GM20000 (cell line): Measurements from ENCODE around the gene HSD17B4.

ENCODE experiments used
- DNase-seq: peaks from one replicate; pipeline ENCODE4 v3.0.0; 2012; ENCODE audit warnings: low spot score
- TF ChIP-seq, protein P1 (sequence below): IDR thresholded peaks from 2 replicates; pipeline ENCODE4 v1.5.1; 2012; ENCODE audit warnings: mild to moderate bottlenecking, control low read depth; ENCODE audit errors: extremely low read depth, missing control alignments

HSD17B4 gene, protein sequence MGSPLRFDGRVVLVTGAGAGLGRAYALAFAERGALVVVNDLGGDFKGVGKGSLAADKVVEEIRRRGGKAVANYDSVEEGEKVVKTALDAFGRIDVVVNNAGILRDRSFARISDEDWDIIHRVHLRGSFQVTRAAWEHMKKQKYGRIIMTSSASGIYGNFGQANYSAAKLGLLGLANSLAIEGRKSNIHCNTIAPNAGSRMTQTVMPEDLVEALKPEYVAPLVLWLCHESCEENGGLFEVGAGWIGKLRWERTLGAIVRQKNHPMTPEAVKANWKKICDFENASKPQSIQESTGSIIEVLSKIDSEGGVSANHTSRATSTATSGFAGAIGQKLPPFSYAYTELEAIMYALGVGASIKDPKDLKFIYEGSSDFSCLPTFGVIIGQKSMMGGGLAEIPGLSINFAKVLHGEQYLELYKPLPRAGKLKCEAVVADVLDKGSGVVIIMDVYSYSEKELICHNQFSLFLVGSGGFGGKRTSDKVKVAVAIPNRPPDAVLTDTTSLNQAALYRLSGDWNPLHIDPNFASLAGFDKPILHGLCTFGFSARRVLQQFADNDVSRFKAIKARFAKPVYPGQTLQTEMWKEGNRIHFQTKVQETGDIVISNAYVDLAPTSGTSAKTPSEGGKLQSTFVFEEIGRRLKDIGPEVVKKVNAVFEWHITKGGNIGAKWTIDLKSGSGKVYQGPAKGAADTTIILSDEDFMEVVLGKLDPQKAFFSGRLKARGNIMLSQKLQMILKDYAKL

DNA sequence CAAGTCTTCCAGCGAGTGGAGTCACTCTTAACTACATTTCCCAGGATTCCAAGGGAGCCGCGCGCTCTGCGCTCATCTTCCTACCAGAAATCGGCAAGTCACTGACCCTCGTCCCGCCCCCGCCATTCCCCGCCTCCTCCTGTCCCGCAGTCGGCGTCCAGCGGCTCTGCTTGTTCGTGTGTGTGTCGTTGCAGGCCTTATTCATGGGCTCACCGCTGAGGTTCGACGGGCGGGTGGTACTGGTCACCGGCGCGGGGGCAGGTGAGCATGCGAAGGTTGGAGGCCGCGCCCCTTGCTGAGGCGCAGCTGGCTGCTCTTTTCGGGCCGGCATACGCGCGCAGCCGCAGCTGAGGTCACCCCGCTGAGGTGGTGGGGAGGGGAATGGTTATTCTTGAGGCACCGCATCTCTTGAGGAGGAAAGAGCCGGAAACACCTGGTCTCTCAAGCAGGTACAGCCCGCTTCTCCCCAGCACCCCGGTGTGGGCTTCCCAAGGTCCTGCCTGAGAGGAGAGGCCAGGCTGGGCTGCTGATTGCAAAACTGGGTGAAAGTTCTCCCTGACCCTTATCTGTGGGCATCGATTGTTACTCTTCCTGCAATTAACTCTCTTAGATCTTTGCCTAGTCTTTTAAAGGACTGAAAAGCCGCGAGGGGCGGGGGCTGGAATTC lies at the start of gene HSD17B4:
Gene HSD17B4, plus strand, starts transcription at position 125 of the 667 bp plus-strand sequence. Its CDS starts 79 bp downstream, at position 204.
- peak; percentile 82 for DNase-seq
- TF ChIP-seq, protein P1, sequence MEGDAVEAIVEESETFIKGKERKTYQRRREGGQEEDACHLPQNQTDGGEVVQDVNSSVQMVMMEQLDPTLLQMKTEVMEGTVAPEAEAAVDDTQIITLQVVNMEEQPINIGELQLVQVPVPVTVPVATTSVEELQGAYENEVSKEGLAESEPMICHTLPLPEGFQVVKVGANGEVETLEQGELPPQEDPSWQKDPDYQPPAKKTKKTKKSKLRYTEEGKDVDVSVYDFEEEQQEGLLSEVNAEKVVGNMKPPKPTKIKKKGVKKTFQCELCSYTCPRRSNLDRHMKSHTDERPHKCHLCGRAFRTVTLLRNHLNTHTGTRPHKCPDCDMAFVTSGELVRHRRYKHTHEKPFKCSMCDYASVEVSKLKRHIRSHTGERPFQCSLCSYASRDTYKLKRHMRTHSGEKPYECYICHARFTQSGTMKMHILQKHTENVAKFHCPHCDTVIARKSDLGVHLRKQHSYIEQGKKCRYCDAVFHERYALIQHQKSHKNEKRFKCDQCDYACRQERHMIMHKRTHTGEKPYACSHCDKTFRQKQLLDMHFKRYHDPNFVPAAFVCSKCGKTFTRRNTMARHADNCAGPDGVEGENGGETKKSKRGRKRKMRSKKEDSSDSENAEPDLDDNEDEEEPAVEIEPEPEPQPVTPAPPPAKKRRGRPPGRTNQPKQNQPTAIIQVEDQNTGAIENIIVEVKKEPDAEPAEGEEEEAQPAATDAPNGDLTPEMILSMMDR, result no peak

DNA sequence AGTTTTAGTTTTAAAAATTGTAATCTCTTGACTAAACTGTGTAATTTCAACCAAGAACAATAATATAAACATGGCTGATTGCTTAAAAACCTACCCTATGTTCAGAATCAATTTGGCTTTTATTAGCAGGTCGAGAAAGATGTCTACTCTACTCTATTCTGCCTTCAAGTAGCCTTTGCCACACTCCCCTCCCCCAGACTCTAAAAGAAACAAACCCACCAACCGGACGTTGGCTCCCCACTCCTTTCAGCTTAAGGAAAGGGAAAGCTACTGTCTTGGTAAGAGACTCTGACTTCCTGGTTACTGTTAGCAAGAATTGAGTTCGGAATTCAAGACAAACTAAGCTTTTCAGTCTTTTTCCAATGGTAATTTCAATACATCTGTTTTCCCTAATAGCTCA lies 49.7 kb upstream of the HSD17B4 start:
- DNase-seq, result no peak
- TF ChIP-seq, protein P1, result no peak

DNA sequence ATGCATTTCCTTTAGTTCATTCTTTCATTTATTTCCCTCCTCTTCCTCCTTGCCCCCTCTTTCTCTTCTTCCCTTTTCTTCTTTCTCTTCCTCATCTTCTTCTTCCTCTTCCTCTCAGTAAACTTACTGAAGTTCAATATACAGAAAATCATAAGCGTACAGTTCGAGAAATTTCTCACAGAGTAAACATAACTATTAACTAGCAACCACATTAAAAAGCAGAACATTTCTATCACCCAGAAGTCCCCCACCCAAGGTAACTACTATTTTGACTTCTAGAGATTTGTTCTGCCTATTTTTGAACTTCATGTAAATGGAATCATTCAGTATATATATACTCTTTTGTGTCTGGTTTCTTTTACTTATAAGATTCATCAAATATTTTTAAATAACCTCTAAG lies 48.3 kb upstream of the HSD17B4 start:
- no peak for DNase-seq
- TF ChIP-seq, protein P1, result no peak

DNA sequence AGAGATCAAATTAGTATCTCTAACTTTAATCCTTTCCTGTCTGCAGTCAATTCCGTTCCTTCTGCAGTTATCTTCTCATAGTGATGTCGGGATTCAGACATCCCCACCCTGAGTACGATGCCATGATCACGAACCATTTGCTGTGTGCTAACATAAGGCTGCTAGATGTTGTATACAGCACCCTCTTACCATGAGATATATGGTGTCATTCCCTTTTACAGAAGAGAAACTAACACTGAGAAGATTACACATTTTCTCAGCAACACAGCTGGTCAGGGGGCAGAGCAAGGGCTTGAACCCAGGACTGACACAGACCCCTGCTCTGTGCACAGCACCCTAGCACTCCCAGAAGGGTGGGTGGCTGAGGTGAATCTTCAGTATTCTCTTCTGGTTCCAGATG lies 46.9 kb upstream of the HSD17B4 start:
- TF ChIP-seq, protein P1, result no peak
- peak; percentile 10 for DNase-seq

DNA sequence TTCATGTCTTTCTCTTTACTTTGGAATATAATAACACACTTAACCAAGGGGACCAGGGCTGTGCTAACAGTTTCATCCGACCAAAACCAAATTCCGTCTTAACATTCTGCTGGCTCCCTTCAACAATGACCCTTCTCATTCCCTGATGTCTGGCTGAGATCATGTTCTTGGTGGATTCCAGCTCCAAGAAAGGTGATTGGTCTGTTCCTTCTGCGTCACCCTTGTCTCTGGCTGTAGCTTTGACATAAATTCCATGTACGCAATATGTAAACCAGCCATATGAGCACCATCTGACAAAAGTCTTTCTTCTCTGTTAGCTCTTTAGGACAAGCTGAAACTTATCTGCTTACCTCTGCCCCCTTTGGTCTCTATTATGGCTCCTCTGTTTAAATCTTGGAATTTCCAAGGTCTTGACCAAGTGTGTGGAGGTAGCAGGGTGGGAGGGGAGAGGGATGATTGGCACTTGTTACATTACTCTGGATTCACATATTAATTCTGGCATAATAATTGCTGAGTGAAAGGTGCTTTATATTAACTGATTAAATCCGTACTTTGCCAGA lies 45.7 kb upstream of the HSD17B4 start:
- DNase-seq, result no peak
- TF ChIP-seq, protein P1, result no peak

DNA sequence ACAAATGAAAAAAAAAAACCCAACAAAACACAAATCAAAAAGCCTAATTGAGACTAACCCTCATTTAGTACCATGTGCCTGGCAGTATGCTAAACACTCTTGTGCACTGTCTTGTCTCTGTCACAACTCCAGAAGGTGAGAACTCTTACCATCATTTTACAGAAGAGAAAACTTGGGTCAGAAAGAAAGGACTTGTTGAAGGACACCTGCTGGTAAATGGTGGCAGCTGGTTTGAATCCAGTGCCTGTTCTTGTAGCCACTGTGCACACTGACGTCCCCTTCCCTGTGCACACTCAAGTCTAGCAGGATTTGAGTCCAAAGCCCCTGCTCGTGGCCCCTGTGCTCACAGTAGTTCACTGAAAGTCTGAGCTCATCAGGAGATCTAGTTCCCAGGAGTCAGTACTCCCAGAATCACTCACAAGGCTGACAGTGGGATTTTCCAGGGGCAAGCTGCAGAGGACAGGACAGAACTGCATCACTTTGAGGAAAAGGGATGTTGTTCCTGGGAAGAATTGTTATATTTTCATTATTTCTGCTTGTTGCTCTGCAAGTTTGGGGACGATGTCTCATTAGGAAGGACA lies 43.0 kb upstream of the HSD17B4 start:
- peak; percentile 27 for DNase-seq
- TF ChIP-seq, protein P1, result peak; percentile 46
